Measurements from ENCODE around the gene GCA. TPM values are rescaled to one million over a fixed set of nuclear protein-coding genes. Genes with fewer than 3 reads are reported as not detected.

Gene GCA
- total RNA-seq, 1 donor from 2014 or later, result 45.1 TPM

GRCh38 chr2:162315938-162316337, 28.0 kb upstream of the GCA start:
- peaks cover 5 to 25% of the 10 kb centered on the region in 2 donors for H3K4me1 ChIP-seq
- H3K9me3 ChIP-seq, result no peaks in the 10 kb centered on the region
- H3K4me3 ChIP-seq, result peak overlapping the region; percentile 13 to 98
- TF ChIP-seq, protein P1, sequence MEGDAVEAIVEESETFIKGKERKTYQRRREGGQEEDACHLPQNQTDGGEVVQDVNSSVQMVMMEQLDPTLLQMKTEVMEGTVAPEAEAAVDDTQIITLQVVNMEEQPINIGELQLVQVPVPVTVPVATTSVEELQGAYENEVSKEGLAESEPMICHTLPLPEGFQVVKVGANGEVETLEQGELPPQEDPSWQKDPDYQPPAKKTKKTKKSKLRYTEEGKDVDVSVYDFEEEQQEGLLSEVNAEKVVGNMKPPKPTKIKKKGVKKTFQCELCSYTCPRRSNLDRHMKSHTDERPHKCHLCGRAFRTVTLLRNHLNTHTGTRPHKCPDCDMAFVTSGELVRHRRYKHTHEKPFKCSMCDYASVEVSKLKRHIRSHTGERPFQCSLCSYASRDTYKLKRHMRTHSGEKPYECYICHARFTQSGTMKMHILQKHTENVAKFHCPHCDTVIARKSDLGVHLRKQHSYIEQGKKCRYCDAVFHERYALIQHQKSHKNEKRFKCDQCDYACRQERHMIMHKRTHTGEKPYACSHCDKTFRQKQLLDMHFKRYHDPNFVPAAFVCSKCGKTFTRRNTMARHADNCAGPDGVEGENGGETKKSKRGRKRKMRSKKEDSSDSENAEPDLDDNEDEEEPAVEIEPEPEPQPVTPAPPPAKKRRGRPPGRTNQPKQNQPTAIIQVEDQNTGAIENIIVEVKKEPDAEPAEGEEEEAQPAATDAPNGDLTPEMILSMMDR (IDR thresholded peaks at IDR 0.05), result no peak
- DNase-seq (ENCODE audit: low spot score in 2 of 2), result no peak
- H3K27me3 ChIP-seq, result no peaks in the 10 kb centered on the region
- no peaks in the 10 kb centered on the region for H3K36me3 ChIP-seq
- no peak overlapping the region for H3K27ac ChIP-seq
- intact Hi-C loops (cut with DNase I), result no loop called here

DNA sequence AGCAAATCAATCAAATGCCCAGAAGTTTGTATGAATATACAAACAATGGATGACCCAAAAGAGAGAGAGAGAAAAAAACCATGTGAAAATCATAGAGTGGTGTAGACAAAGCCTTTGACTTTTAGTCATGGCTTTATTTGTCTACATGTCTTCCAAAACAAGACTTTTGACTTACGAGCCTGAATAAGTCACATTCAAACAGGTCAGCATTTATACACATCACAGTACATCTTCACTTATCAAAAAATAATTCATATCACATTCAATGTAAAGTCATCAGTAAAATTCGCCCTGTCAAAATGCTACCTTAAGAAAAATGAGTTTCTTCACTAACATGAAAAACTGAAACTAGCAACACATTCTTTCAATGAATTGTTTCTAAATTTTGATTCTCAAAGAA, 27.3 kb upstream of the GCA start:
- Histone ChIP-seq H3K27ac (no peak overlapping the region), H3K4me3 (peak overlapping the region; percentile 97 to 98), H3K9me3 (no peaks in the 10 kb centered on the region), H3K36me3 (no peaks in the 10 kb centered on the region), H3K4me1 (peaks cover 5 to 25% of the 10 kb centered on the region in 2 donors), H3K27me3 (no peaks in the 10 kb centered on the region)
- TF ChIP-seq, protein P1 (IDR thresholded peaks at IDR 0.05), result no peak
- no peak for DNase-seq (ENCODE audit: low spot score in 2 of 2)
- intact Hi-C loops (cut with DNase I), result no loop called here

- TF ChIP-seq, protein P1 (IDR thresholded peaks at IDR 0.05), result no peak
- intact Hi-C loops (cut with DNase I), result no loop called here
- Histone ChIP-seq H3K27me3 (no peaks in the 10 kb centered on the region), H3K9me3 (no peaks in the 10 kb centered on the region), H3K36me3 (no peaks in the 10 kb centered on the region), H3K4me3 (peak overlapping the region; percentile 97 to 98), H3K27ac (peak overlapping the region; percentile 80 to 83), H3K4me1 (peaks cover 5 to 25% of the 10 kb centered on the region in 2 donors)
- DNase-seq (ENCODE audit: low spot score in 2 of 2), result no peak
These were observed 26.7 kb upstream of the GCA start for GRCh38 chr2:162317058-162317742.

GRCh38 chr2:162317861-162318327, 26.0 kb upstream of the GCA start:
- Histone ChIP-seq H3K36me3 (no peaks in the 10 kb centered on the region), H3K27ac (peak overlapping the region; percentile 80 to 83), H3K27me3 (no peaks in the 10 kb centered on the region), H3K4me3 (peak overlapping the region; percentile 97 to 98), H3K9me3 (no peaks in the 10 kb centered on the region), H3K4me1 (peaks cover 5 to 25% of the 10 kb centered on the region in 2 donors)
- TF ChIP-seq, protein P1 (IDR thresholded peaks at IDR 0.05), result no peak
- peak in 1 of 2 donors; percentile 67 for DNase-seq (ENCODE audit: low spot score in 2 of 2)
- intact Hi-C loops (cut with DNase I), result loop anchor here (2.0 kb wide), 1 partner anchor 25 kb away; no protein-coding TSS in a partner anchor

DNA sequence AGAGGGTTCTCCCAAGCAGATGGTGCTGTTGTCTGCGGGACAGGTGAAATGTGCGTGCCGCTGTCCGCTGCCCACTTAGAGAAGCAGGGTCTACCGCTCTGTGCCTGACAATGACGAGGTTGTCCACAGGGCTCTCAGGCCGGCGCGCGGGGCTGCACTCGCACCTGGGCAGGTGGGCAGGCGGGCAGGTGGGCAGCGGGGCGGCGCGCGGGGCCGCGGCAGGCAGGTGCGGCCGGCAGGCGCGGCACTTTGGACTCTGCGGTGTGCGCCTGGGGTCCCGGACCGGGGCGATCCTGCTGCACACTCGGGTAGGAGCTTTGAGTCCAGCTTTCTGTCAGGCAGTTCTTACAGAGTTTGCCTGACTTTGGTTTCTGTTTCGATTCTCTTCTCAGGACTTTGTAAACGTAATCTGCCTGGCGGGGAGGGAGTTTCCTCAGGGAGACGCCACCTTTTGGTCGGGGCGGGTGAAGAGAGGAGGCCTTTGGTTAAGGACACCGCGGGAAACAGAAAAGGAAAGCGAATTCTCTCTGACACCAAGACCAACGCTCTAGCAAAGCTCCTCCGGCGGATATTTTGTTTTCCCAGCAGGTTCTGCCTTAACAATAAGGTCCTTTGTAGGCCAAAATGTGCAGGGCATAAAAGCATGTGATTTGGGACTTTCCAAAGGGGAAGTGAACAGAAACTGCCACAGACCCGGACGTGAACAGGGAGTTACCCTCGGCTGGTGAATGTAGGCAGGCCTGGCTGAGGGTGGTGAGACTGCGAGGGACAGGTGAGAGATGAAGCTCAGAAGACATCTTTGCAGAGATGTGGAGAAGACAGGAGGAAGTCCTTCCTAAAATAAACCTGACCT, 25.4 kb upstream of the GCA start, which contains the start of gene IFIH1:
TSS of gene IFIH1 (minus strand) at position 357 of the 853 bp plus-strand sequence. CDS start 377 bp downstream, outside the sequence.
- no peaks in the 10 kb centered on the region for H3K36me3 ChIP-seq
- H3K27ac ChIP-seq, result peak within 1 kb of the TSS; percentile 80 to 83
- intact Hi-C loops (cut with DNase I), result loop anchor here (2.0 kb wide), 1 partner anchor 24 kb away; no protein-coding TSS in a partner anchor
- TF ChIP-seq, protein P1 (IDR thresholded peaks at IDR 0.05), result peak in 2 of 3 experiments; percentile 29 to 41
- H3K27me3 ChIP-seq, result no peaks in the 10 kb centered on the region
- peak within 1 kb of the TSS; percentile 97 to 98 for H3K4me3 ChIP-seq
- H3K4me1 ChIP-seq, result peaks cover 5 to 25% of the 10 kb centered on the region in 2 donors
- H3K9me3 ChIP-seq, result no peaks in the 10 kb centered on the region
- peak; percentile 47 to 87 for DNase-seq (ENCODE audit: low spot score in 2 of 2)
